ENCODE measurements around the gene ALDH1B1. TPM values are rescaled to one million over a fixed set of nuclear protein-coding genes. Genes with fewer than 3 reads are reported as not detected.

Gene ALDH1B1
- total RNA-seq, 4 donors from 2014 or later = 253 to 364 (median 272) TPM

GRCh38 chr9:38414040-38414723 is 21.7 kb downstream of the ALDH1B1 start:
- intact Hi-C loops (cut with DNase I) = no loop called here
- Histone ChIP-seq H3K27ac (replicated peaks in 1 of 4) (no peak overlapping the region), H3K9me3 (no peaks in the 10 kb centered on the region), H3K36me3 (no peaks in the 10 kb centered on the region), H3K4me3 (no peak overlapping the region), H3K27me3 (peaks cover 0 to 22% (median 0%) of the 10 kb centered on the region in 4 donors), H3K4me1 (no peaks in the 10 kb centered on the region)
- WGBS = 58% methylated on average over 17 of the region's 24 CpGs
- no peak for DNase-seq (ENCODE audit: extremely low spot score)
- TF ChIP-seq POLR2A (IDR thresholded peaks at IDR 0.05; ENCODE audit: low read depth) = no peak
- TF ChIP-seq POLR2AphosphoS5 (IDR thresholded peaks at IDR 0.05) = no peak
- no peak for TF ChIP-seq CTCF (IDR thresholded peaks at IDR 0.05)
- no peak for TF ChIP-seq EP300 (IDR thresholded peaks at IDR 0.05)

- intact Hi-C loops (cut with DNase I) = no loop called here
- no peak overlapping the region for H3K4me3 ChIP-seq
- H3K4me1 ChIP-seq = no peaks in the 10 kb centered on the region
- TF ChIP-seq POLR2A (IDR thresholded peaks at IDR 0.05; ENCODE audit: low read depth) = no peak
- no peak for TF ChIP-seq CTCF (IDR thresholded peaks at IDR 0.05)
- no peak for TF ChIP-seq POLR2AphosphoS5 (IDR thresholded peaks at IDR 0.05)
- TF ChIP-seq EP300 (IDR thresholded peaks at IDR 0.05) = no peak
- DNase-seq (ENCODE audit: extremely low spot score) = no peak
- H3K36me3 ChIP-seq = no peaks in the 10 kb centered on the region
- no peak overlapping the region for H3K27ac ChIP-seq (replicated peaks in 1 of 4)
- 99% methylated on average over 6 of the region's 8 CpGs for WGBS
- no peaks in the 10 kb centered on the region for H3K9me3 ChIP-seq
- H3K27me3 ChIP-seq = peaks cover 0 to 22% (median 0%) of the 10 kb centered on the region in 4 donors
Observed at GRCh38 chr9:38415856-38416255, 23.4 kb downstream of the ALDH1B1 start.

GRCh38 chr9:38416461-38416860 is 24.0 kb downstream of the ALDH1B1 start:
- Histone ChIP-seq H3K4me1 (no peaks in the 10 kb centered on the region), H3K9me3 (no peaks in the 10 kb centered on the region), H3K27me3 (peaks cover 0 to 25% (median 0%) of the 10 kb centered on the region in 4 donors), H3K27ac (replicated peaks in 1 of 4) (no peak overlapping the region), H3K4me3 (no peak overlapping the region), H3K36me3 (no peaks in the 10 kb centered on the region)
- intact Hi-C loops (cut with DNase I) = no loop called here
- no peak for DNase-seq (ENCODE audit: extremely low spot score)
- 72% methylated on average over 4 of the region's 4 CpGs for WGBS
- TF ChIP-seq POLR2AphosphoS5 (IDR thresholded peaks at IDR 0.05) = no peak
- TF ChIP-seq EP300 (IDR thresholded peaks at IDR 0.05) = no peak
- TF ChIP-seq CTCF (IDR thresholded peaks at IDR 0.05) = no peak
- TF ChIP-seq POLR2A (IDR thresholded peaks at IDR 0.05; ENCODE audit: low read depth) = no peak

- Histone ChIP-seq H3K27me3 (peaks cover 0 to 33% (median 0%) of the 10 kb centered on the region in 4 donors), H3K4me1 (no peaks in the 10 kb centered on the region), H3K9me3 (no peaks in the 10 kb centered on the region), H3K36me3 (no peaks in the 10 kb centered on the region), H3K27ac (replicated peaks in 1 of 4) (no peak overlapping the region), H3K4me3 (no peak overlapping the region)
- intact Hi-C loops (cut with DNase I) = no loop called here
- DNase-seq (ENCODE audit: extremely low spot score) = no peak
- 60% methylated on average over 6 of the region's 8 CpGs for WGBS
- TF ChIP-seq POLR2A (IDR thresholded peaks at IDR 0.05; ENCODE audit: low read depth) (no peak), CTCF (IDR thresholded peaks at IDR 0.05) (peak in 1 of 3 experiments; percentile 24)
Observed at GRCh38 chr9:38417003-38417945, 24.8 kb downstream of the ALDH1B1 start.
